ENCODE data around the gene CBX8. TPM values are rescaled to one million over a fixed set of nuclear protein-coding genes. Genes with fewer than 3 reads are reported as not detected.

The CBX8 gene
- total and polyA plus RNA-seq, 2 of the 13 experiments (the other 11 are each of a cell fraction or from before 2014, with no cell fraction given) = 0.34 to 12.6 TPM

- TF ChIP-seq ZUFSP (CRISPR knock-in tag; IDR thresholded peaks at IDR 0.05; ENCODE audit: borderline replicate concordance) (no peak), ZNF841 (CRISPR knock-in tag; IDR thresholded peaks at IDR 0.05; ENCODE audit: borderline replicate concordance) (no peak), ZNF776 (CRISPR knock-in tag; IDR thresholded peaks at IDR 0.05) (no peak), STAT5B (CRISPR knock-in tag; IDR thresholded peaks at IDR 0.05) (no peak), ZNF563 (CRISPR knock-in tag; IDR thresholded peaks at IDR 0.05) (no peak), ZNF614 (CRISPR knock-in tag; IDR thresholded peaks at IDR 0.05; ENCODE audit: borderline replicate concordance) (no peak), LBX2 (CRISPR knock-in tag; IDR thresholded peaks at IDR 0.05; ENCODE audit: borderline replicate concordance) (no peak), PAXIP1 (CRISPR knock-in tag; conservative IDR thresholded peaks at IDR 0.05) (no peak), MED8 (CRISPR knock-in tag; IDR thresholded peaks at IDR 0.05; ENCODE audit: insufficient replicate concordance) (no peak), NRL (CRISPR knock-in tag; IDR thresholded peaks at IDR 0.05; ENCODE audit: borderline replicate concordance) (no peak), FIP1L1 (IDR thresholded peaks at IDR 0.05; ENCODE audit: borderline replicate concordance, insufficient read depth, low read depth, low read length) (no peak), CREB1 (IDR thresholded peaks at IDR 0.05) (no peak), CREB1 (CRISPR knock-in tag; IDR thresholded peaks at IDR 0.05) (no peak), NONO (IDR thresholded peaks at IDR 0.05) (no peak), NONO (CRISPR knock-in tag; conservative IDR thresholded peaks at IDR 0.05) (no peak), ZNF430 (CRISPR knock-in tag; IDR thresholded peaks at IDR 0.05) (no peak), THAP7 (CRISPR knock-in tag; IDR thresholded peaks at IDR 0.05) (no peak), RELA (CRISPR knock-in tag; IDR thresholded peaks at IDR 0.05) (no peak), HNF4A (CRISPR knock-in tag; IDR thresholded peaks at IDR 0.05) (no peak), FOXC1 (CRISPR knock-in tag; IDR thresholded peaks at IDR 0.05; ENCODE audit: borderline replicate concordance) (0 out of 2 replicates have a peak, but pooled peaks have one; percentile 56), RBFOX2 (IDR thresholded peaks at IDR 0.05; ENCODE audit: low read depth, low read length) (no peak), CCAR2 (optimal IDR thresholded peaks at IDR 0.05; ENCODE audit: low read depth, low read length) (no peak)
Measured at GRCh38 chr17:79788989-79789942, 7.6 kb downstream of the CBX8 start (continued).

All from HepG2 (cell line).